GM12872 (cell line): ENCODE measurements around the gene CTNNA2.

Experiments used
- CTCF ChIP-seq: IDR thresholded peaks from 3 replicates; pipeline ENCODE4 v1.5.1; 2011; ENCODE audit warnings: low read depth, mild to moderate bottlenecking, low read length, moderate library complexity; ENCODE audit not compliant: insufficient read depth

The CTNNA2 gene

GRCh38 chr2:79964966-79965365 lies 452.1 kb downstream of the CTNNA2 start:
- no peak for TF ChIP-seq CTCF

GRCh38 chr2:79966369-79966768 lies 453.5 kb downstream of the CTNNA2 start:
- TF ChIP-seq CTCF, result no peak

- TF ChIP-seq CTCF, result no peak
These were observed 454.0 kb downstream of the CTNNA2 start for GRCh38 chr2:79966882-79967281.

- no peak for TF ChIP-seq CTCF
These were observed 459.0 kb downstream of the CTNNA2 start for GRCh38 chr2:79971807-79972206.

- no peak for TF ChIP-seq CTCF
These were observed 459.8 kb downstream of the CTNNA2 start for GRCh38 chr2:79972661-79973060.

- no peak for TF ChIP-seq CTCF
These were observed 463.1 kb downstream of the CTNNA2 start for GRCh38 chr2:79975791-79976565.

GRCh38 chr2:79977792-79978191 lies 464.9 kb downstream of the CTNNA2 start:
- no peak for TF ChIP-seq CTCF
